ENCODE results near the gene TTC16.

Gene TTC16

GRCh38 chr9:127715470-127716337, at the start of gene TTC16, which contains the start of gene PTRH1:
TTC16 (plus strand) TSS chr9:127716079; CDS start chr9:127716146, 67 bp downstream.
PTRH1 (minus strand) TSS chr9:127715663; CDS start chr9:127715639, 24 bp downstream.
- H3K27ac ChIP-seq (ENCODE audit: low read length), result no peak within 1 kb of the TSS
- no peaks in the 10 kb centered on the region for H3K36me3 ChIP-seq (ENCODE audit: control insufficient read depth, low read depth, low read length)
- no peaks in the 10 kb centered on the region for H3K9me3 ChIP-seq (ENCODE audit: control insufficient read depth, low read depth, low read length)
- H3K27me3 ChIP-seq (ENCODE audit: control insufficient read depth, insufficient read depth, low read length), result peaks cover 5% of the 10 kb centered on the region
- peak within 1 kb of the TSS; percentile 82 for H3K4me3 ChIP-seq (ENCODE audit: low read length)
- H3K9ac ChIP-seq (ENCODE audit: low read length), result peak within 1 kb of the TSS; percentile 42
- peaks cover 5% of the 10 kb centered on the region for H3K4me1 ChIP-seq (ENCODE audit: control insufficient read depth, low read depth, low read length)

GRCh38 chr9:127667127-127667844, 48.6 kb upstream of the TTC16 start:
- Histone ChIP-seq H3K27ac (ENCODE audit: low read length) (no peak overlapping the region), H3K27me3 (ENCODE audit: control insufficient read depth, insufficient read depth, low read length) (no peaks in the 10 kb centered on the region), H3K9ac (ENCODE audit: low read length) (no peak overlapping the region), H3K4me3 (ENCODE audit: low read length) (no peak overlapping the region), H3K4me1 (ENCODE audit: control insufficient read depth, low read depth, low read length) (no peaks in the 10 kb centered on the region), H3K9me3 (ENCODE audit: control insufficient read depth, low read depth, low read length) (no peaks in the 10 kb centered on the region), H3K36me3 (ENCODE audit: control insufficient read depth, low read depth, low read length) (peaks cover 27% of the 10 kb centered on the region)

- Histone ChIP-seq H3K27me3 (ENCODE audit: control insufficient read depth, insufficient read depth, low read length) (no peaks in the 10 kb centered on the region), H3K27ac (ENCODE audit: low read length) (no peak overlapping the region), H3K9ac (ENCODE audit: low read length) (no peak overlapping the region), H3K9me3 (ENCODE audit: control insufficient read depth, low read depth, low read length) (no peaks in the 10 kb centered on the region), H3K36me3 (ENCODE audit: control insufficient read depth, low read depth, low read length) (peaks cover 24% of the 10 kb centered on the region), H3K4me3 (ENCODE audit: low read length) (no peak overlapping the region), H3K4me1 (ENCODE audit: control insufficient read depth, low read depth, low read length) (no peaks in the 10 kb centered on the region)
These were observed 48.0 kb upstream of the TTC16 start for GRCh38 chr9:127667906-127668305.

- no peak overlapping the region for H3K4me3 ChIP-seq (ENCODE audit: low read length)
- no peaks in the 10 kb centered on the region for H3K4me1 ChIP-seq (ENCODE audit: control insufficient read depth, low read depth, low read length)
- no peaks in the 10 kb centered on the region for H3K9me3 ChIP-seq (ENCODE audit: control insufficient read depth, low read depth, low read length)
- H3K27me3 ChIP-seq (ENCODE audit: control insufficient read depth, insufficient read depth, low read length), result no peaks in the 10 kb centered on the region
- H3K27ac ChIP-seq (ENCODE audit: low read length), result no peak overlapping the region
- H3K9ac ChIP-seq (ENCODE audit: low read length), result no peak overlapping the region
- peaks cover 35% of the 10 kb centered on the region for H3K36me3 ChIP-seq (ENCODE audit: control insufficient read depth, low read depth, low read length)
These were observed 42.6 kb upstream of the TTC16 start for GRCh38 chr9:127673234-127673633.

- peaks cover 53% of the 10 kb centered on the region for H3K36me3 ChIP-seq (ENCODE audit: control insufficient read depth, low read depth, low read length)
These were observed 39.2 kb upstream of the TTC16 start for GRCh38 chr9:127676638-127677037.

GRCh38 chr9:127679506-127679905, 36.4 kb upstream of the TTC16 start:
- Histone ChIP-seq H3K9me3 (ENCODE audit: control insufficient read depth, low read depth, low read length) (no peaks in the 10 kb centered on the region), H3K4me3 (ENCODE audit: low read length) (no peak overlapping the region), H3K9ac (ENCODE audit: low read length) (no peak overlapping the region), H3K27me3 (ENCODE audit: control insufficient read depth, insufficient read depth, low read length) (no peaks in the 10 kb centered on the region), H3K4me1 (ENCODE audit: control insufficient read depth, low read depth, low read length) (no peaks in the 10 kb centered on the region), H3K27ac (ENCODE audit: low read length) (no peak overlapping the region), H3K36me3 (ENCODE audit: control insufficient read depth, low read depth, low read length) (peaks cover 50% of the 10 kb centered on the region)

More at GRCh38 chr9:127676638-127677037, 39.2 kb upstream of the TTC16 start:
- H3K9me3 ChIP-seq (ENCODE audit: control insufficient read depth, low read depth, low read length), result no peaks in the 10 kb centered on the region
- H3K4me1 ChIP-seq (ENCODE audit: control insufficient read depth, low read depth, low read length), result no peaks in the 10 kb centered on the region
- no peaks in the 10 kb centered on the region for H3K27me3 ChIP-seq (ENCODE audit: control insufficient read depth, insufficient read depth, low read length)
- H3K27ac ChIP-seq (ENCODE audit: low read length), result no peak overlapping the region
- H3K9ac ChIP-seq (ENCODE audit: low read length), result no peak overlapping the region
- H3K4me3 ChIP-seq (ENCODE audit: low read length), result no peak overlapping the region

GRCh38 chr9:127680226-127680625, 35.7 kb upstream of the TTC16 start:
- Histone ChIP-seq H3K27ac (ENCODE audit: low read length) (no peak overlapping the region), H3K27me3 (ENCODE audit: control insufficient read depth, insufficient read depth, low read length) (no peaks in the 10 kb centered on the region), H3K4me3 (ENCODE audit: low read length) (no peak overlapping the region), H3K4me1 (ENCODE audit: control insufficient read depth, low read depth, low read length) (no peaks in the 10 kb centered on the region), H3K36me3 (ENCODE audit: control insufficient read depth, low read depth, low read length) (peaks cover 47% of the 10 kb centered on the region), H3K9me3 (ENCODE audit: control insufficient read depth, low read depth, low read length) (no peaks in the 10 kb centered on the region), H3K9ac (ENCODE audit: low read length) (no peak overlapping the region)

- Histone ChIP-seq H3K4me1 (ENCODE audit: control insufficient read depth, low read depth, low read length) (no peaks in the 10 kb centered on the region), H3K27me3 (ENCODE audit: control insufficient read depth, insufficient read depth, low read length) (no peaks in the 10 kb centered on the region), H3K27ac (ENCODE audit: low read length) (no peak overlapping the region), H3K4me3 (ENCODE audit: low read length) (no peak overlapping the region), H3K9ac (ENCODE audit: low read length) (no peak overlapping the region), H3K36me3 (ENCODE audit: control insufficient read depth, low read depth, low read length) (peaks cover 42% of the 10 kb centered on the region), H3K9me3 (ENCODE audit: control insufficient read depth, low read depth, low read length) (no peaks in the 10 kb centered on the region)
These were observed 35.0 kb upstream of the TTC16 start for GRCh38 chr9:127680846-127681245.

GRCh38 chr9:127682351-127683136, 33.3 kb upstream of the TTC16 start:
- Histone ChIP-seq H3K4me1 (ENCODE audit: control insufficient read depth, low read depth, low read length) (no peaks in the 10 kb centered on the region), H3K27ac (ENCODE audit: low read length) (no peak overlapping the region), H3K4me3 (ENCODE audit: low read length) (no peak overlapping the region), H3K9me3 (ENCODE audit: control insufficient read depth, low read depth, low read length) (no peaks in the 10 kb centered on the region), H3K36me3 (ENCODE audit: control insufficient read depth, low read depth, low read length) (peaks cover 35% of the 10 kb centered on the region), H3K9ac (ENCODE audit: low read length) (no peak overlapping the region), H3K27me3 (ENCODE audit: control insufficient read depth, insufficient read depth, low read length) (no peaks in the 10 kb centered on the region)

- H3K9me3 ChIP-seq (ENCODE audit: control insufficient read depth, low read depth, low read length), result no peaks in the 10 kb centered on the region
- peaks cover 29% of the 10 kb centered on the region for H3K36me3 ChIP-seq (ENCODE audit: control insufficient read depth, low read depth, low read length)
- H3K27ac ChIP-seq (ENCODE audit: low read length), result no peak overlapping the region
- no peak overlapping the region for H3K4me3 ChIP-seq (ENCODE audit: low read length)
- H3K9ac ChIP-seq (ENCODE audit: low read length), result no peak overlapping the region
- no peaks in the 10 kb centered on the region for H3K27me3 ChIP-seq (ENCODE audit: control insufficient read depth, insufficient read depth, low read length)
- no peaks in the 10 kb centered on the region for H3K4me1 ChIP-seq (ENCODE audit: control insufficient read depth, low read depth, low read length)
These were observed 32.2 kb upstream of the TTC16 start for GRCh38 chr9:127683723-127684122.

GRCh38 chr9:127684576-127684975, 31.3 kb upstream of the TTC16 start:
- Histone ChIP-seq H3K4me1 (ENCODE audit: control insufficient read depth, low read depth, low read length) (no peaks in the 10 kb centered on the region), H3K27me3 (ENCODE audit: control insufficient read depth, insufficient read depth, low read length) (no peaks in the 10 kb centered on the region), H3K36me3 (ENCODE audit: control insufficient read depth, low read depth, low read length) (peaks cover 28% of the 10 kb centered on the region), H3K4me3 (ENCODE audit: low read length) (no peak overlapping the region), H3K9ac (ENCODE audit: low read length) (no peak overlapping the region), H3K27ac (ENCODE audit: low read length) (no peak overlapping the region), H3K9me3 (ENCODE audit: control insufficient read depth, low read depth, low read length) (no peaks in the 10 kb centered on the region)

Data from iPS-18a (cell line).